A549 (cell line): ENCODE data around the gene TRPV2. TPM values are rescaled to one million over a fixed set of nuclear protein-coding genes. Genes with fewer than 3 reads are reported as not detected.

Source experiments
- ATAC-seq, 2 experiments: fragments of 200-7000 bp in 1 of 2; fragments of >200 bp in 1 of 2; cut with Nextera tagmentation in 1 of 2; cut with Tn5 transposase in 1 of 2; 3 replicates each; pipeline versions ENCODE4 v1.8.0 to v1.9.1; 2018 to 2020; ENCODE audit warnings: mild to moderate bottlenecking in 1 of 2, moderate library complexity in 1 of 2
- CTCF ChIA-PET: fragments of 300-600 bp; sonication (Branson Sonifier 250); formaldehyde crosslinking; extraction: SDS; loops from one replicate; lab custom pipeline; 2021; ENCODE audit warnings: antibody characterized with exemption, inconsistent platforms; lab: Yijun Ruan, JAX
- POLR2A ChIA-PET: fragments of 350-600 bp; formaldehyde crosslinking; extraction: SDS; loops from one replicate; lab custom pipeline; 2021; ENCODE audit warnings: antibody characterized with exemption, inconsistent platforms; lab: Yijun Ruan, JAX
- DNase-seq, 2 experiments: peaks; one replicate each; pipeline versions ENCODE4 v3.0.0 to v3.0.0-alpha.2; 2011 to 2016; ENCODE audit warnings: low read depth in 1 of 2, low spot score in 1 of 2
- FAIRE-seq: peaks from 2 replicates; lab custom pipeline; 2011; peaks lifted over from hg19 to GRCh38; lab: Jason Lieb, UNC
- H3K27ac ChIP-seq, 2 experiments: fragments of >200 bp; sonication (Bioruptor Twin); formaldehyde crosslinking; 3 replicates each; pipeline ENCODE4 v1.5.1; 2016 to 2017
- H3K4me1 ChIP-seq: fragments of >200 bp; sonication (Bioruptor Twin); formaldehyde crosslinking; 3 replicates; pipeline ENCODE4 v1.6.1; 2016
- H3K4me2 ChIP-seq: fragments of >200 bp; sonication (Bioruptor Twin); formaldehyde crosslinking; 3 replicates; pipeline ENCODE4 v1.6.1; 2016
- H3K4me3 ChIP-seq: fragments of >200 bp; sonication (Bioruptor Twin); formaldehyde crosslinking; 3 replicates; pipeline ENCODE4 v1.5.1; 2016
- H3K9me3 ChIP-seq: fragments of >200 bp; sonication (Bioruptor Twin); formaldehyde crosslinking; 3 replicates; pipeline ENCODE4 v1.6.1; 2016
- CEBPB ChIP-seq, 2 experiments: fragments of >200 bp in 1 of 2; sonication (Bioruptor Twin) in 1 of 2; formaldehyde crosslinking in 1 of 2; IDR thresholded peaks; 2 replicates each; pipeline ENCODE4 v1.6.1; 2012 to 2016
- FOSL2 ChIP-seq, 2 experiments: fragments of 450-650 bp in 1 of 2; fragments of >200 bp in 1 of 2; sonication (Bioruptor Twin) in 1 of 2; formaldehyde crosslinking; IDR thresholded peaks; 2 replicates each; pipeline versions ENCODE4 v1.5.0 to v1.6.1; 2016 to 2020; ENCODE audit warnings: mild to moderate bottlenecking in 1 of 2, moderate library complexity in 1 of 2
- FOXS1 ChIP-seq: fragments of 250-450 bp; sonication (Bioruptor Pico); IDR thresholded peaks from 2 replicates; pipeline ENCODE4 v1.5.0; 2020; ENCODE audit warnings: mild to moderate bottlenecking, moderate library complexity
- HOXB13 ChIP-seq: fragments of 250-450 bp; sonication (Bioruptor Pico); IDR thresholded peaks from 2 replicates; pipeline ENCODE4 v1.5.0; 2020; ENCODE audit warnings: low read depth, mild to moderate bottlenecking, moderate library complexity
- KDM5A ChIP-seq: fragments of 200-600 bp; sonication (generic); IDR thresholded peaks from 2 replicates; pipeline ENCODE4 v1.6.1; 2016; ENCODE audit warnings: antibody characterized with exemption, mild to moderate bottlenecking
- MYC ChIP-seq: IDR thresholded peaks from 2 replicates; pipeline ENCODE4 v1.6.1; 2012; ENCODE audit warnings: mild to moderate bottlenecking, inconsistent platforms, low read length, improper control_type of control experiment, borderline replicate concordance
- NPAS2 ChIP-seq: fragments of 250-450 bp; sonication (Bioruptor Pico); IDR thresholded peaks from 2 replicates; pipeline ENCODE4 v1.8.0; 2022; ENCODE audit warnings: mild to moderate bottlenecking, moderate library complexity, borderline replicate concordance
- NR3C1 ChIP-seq: fragments of >200 bp; sonication (Bioruptor Twin); formaldehyde crosslinking; IDR thresholded peaks from 3 replicates; pipeline ENCODE4 v1.6.1; 2017
- POLR2A ChIP-seq: IDR thresholded peaks from 2 replicates; pipeline ENCODE4 v1.6.1; 2012; ENCODE audit warnings: mild to moderate bottlenecking, low read length
- POLR2AphosphoS2 ChIP-seq: conservative IDR thresholded peaks from 2 replicates; pipeline ENCODE4 v1.6.1; 2012; ENCODE audit warnings: low read length, improper control_type of control experiment, inconsistent platforms
- RARB ChIP-seq: fragments of 250-450 bp; sonication (Bioruptor Pico); IDR thresholded peaks from 2 replicates; pipeline ENCODE4 v1.8.0; 2021; ENCODE audit warnings: mild to moderate bottlenecking, moderate library complexity
- TFCP2L1 ChIP-seq: fragments of 250-450 bp; sonication (Bioruptor Pico); IDR thresholded peaks from 2 replicates; pipeline ENCODE4 v1.5.0; 2021; ENCODE audit warnings: mild to moderate bottlenecking
- TP53 ChIP-seq: fragments of 250-450 bp; sonication (Bioruptor Pico); IDR thresholded peaks from 2 replicates; pipeline ENCODE4 v1.5.0; 2021; ENCODE audit warnings: mild to moderate bottlenecking, moderate library complexity
- ZNF302 ChIP-seq: fragments of 250-450 bp; sonication (Bioruptor Pico); IDR thresholded peaks from 2 replicates; pipeline ENCODE4 v1.9.0; 2021; ENCODE audit warnings: inconsistent platforms, mild to moderate bottlenecking, moderate library complexity
- ZSCAN20 ChIP-seq: fragments of 250-450 bp; sonication (Bioruptor Pico); IDR thresholded peaks from 2 replicates; pipeline ENCODE4 v1.8.0; 2022; ENCODE audit warnings: mild to moderate bottlenecking, moderate library complexity
- WGBS: methylation state at CpG from one replicate; pipeline ENCODE4 v1.1.6; 2017; ENCODE audit errors: missing lambda C conversion rate; 5-methylcytosine and 5-hydroxymethylcytosine counted together
- polyA plus RNA-seq, 4 experiments: library from polyadenylated mRNA; depleted of rRNA in 3 of 4; stranded (reverse); fragments of >200 nt; fragmentation: RNase III in 1 of 4; extraction: RNeasy Plus Mini Kit Qiagen cat#74134 plus additional on column Dnase treatment in 1 of 4; gene quantifications; 2 replicates in 3 of 4; 3 replicates in 1 of 4; pipeline ENCODE4 v1.2.3, GENCODE V29; 2011 to 2017
- TF ChIP-seq, protein P1 (sequence below): fragments of 200-600 bp; sonication (generic); IDR thresholded peaks from 2 replicates; pipeline ENCODE4 v1.6.1; 2016; ENCODE audit warnings: antibody characterized with exemption, mild to moderate bottlenecking, moderate library complexity
- TF ChIP-seq, protein P2 (sequence below): fragments of 250-450 bp; sonication (Bioruptor Pico); IDR thresholded peaks from 2 replicates; pipeline ENCODE4 v1.5.0; 2020; ENCODE audit warnings: low read depth, mild to moderate bottlenecking, moderate library complexity
- TF ChIP-seq, protein P3 (sequence below): IDR thresholded peaks from 2 replicates; pipeline ENCODE4 v1.6.1; 2012; ENCODE audit warnings: low read depth, borderline replicate concordance
- TF ChIP-seq, protein P4 (sequence below): fragments of 450-650 bp; IDR thresholded peaks from 2 replicates; pipeline ENCODE4 v1.6.1; 2014; ENCODE audit warnings: antibody characterized with exemption
- TF ChIP-seq, protein P5 (sequence below): fragments of 150-350 bp; IDR thresholded peaks from 2 replicates; pipeline ENCODE4 v1.6.1; 2014; ENCODE audit warnings: low read depth, mild to moderate bottlenecking, low read length

Gene TRPV2
- polyA plus RNA-seq, 2 of the 4 experiments (the other 2 are of a cell fraction): 0.31 to 0.61 TPM

DNA sequence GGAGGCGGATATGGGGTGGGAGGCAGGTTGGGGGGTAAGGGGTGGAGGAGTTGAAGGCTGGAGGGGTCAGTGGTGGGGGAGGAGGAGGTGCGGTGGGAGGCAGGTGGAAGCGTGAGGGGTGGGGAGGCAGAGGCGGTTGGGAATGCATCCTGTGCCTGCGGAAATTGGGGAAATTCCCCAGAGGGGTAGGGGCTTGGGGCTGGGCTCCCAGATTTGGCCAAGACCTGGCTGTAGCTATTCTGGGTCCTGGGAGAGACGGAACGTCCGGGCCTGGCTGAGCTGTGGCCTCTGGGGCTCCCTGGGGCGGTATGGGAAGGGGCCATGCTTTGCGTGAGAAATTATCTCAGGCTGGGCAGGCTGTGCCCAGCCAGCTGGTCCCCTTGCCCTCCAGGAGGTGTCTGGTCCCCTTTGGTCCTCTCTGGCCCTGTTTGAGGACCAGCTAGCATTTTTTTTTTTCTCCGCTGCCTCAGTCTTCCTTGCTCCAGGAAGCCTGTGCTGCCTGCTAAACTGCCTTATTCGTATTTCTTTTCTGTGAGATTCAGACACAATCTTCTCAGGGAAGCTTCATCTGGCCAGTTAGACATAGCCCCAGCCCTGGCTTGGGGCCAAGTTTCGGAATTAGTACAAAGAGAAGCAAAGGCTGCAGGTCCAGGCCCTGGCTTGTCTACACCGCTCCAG, 7.3 kb upstream of the TRPV2 start:
- FAIRE-seq (no peak), ATAC-seq (peak; percentile 56 to 69), DNase-seq (peak in 1 of 2 experiments; percentile 60)
- Histone ChIP-seq H3K4me3 (no peak overlapping the region), H3K4me1 (peaks cover 19% of the 10 kb centered on the region), H3K9me3 (no peaks in the 10 kb centered on the region), H3K4me2 (peak overlapping the region; percentile 98), H3K27ac (peak overlapping the region in 1 of 2 experiments; percentile 87; a peak in 4 of 6 replicates)
- POLR2A ChIA-PET: interaction anchor here (0.6 to 2.5 kb wide), 6 partner anchors 17 to 191 kb away, joined by 3 to 17 read pairs (median 5); partner anchors contain the start of genes PIGL and UBB
- 65% methylated on average over 11 of the region's 14 CpGs for WGBS
- CTCF ChIA-PET: interaction anchor here (0.6 to 2.9 kb wide), 10 partner anchors 9 to 181 kb away, joined by 3 to 11 read pairs (median 4); no protein-coding TSS in a partner anchor
- TF ChIP-seq POLR2AphosphoS2 (no peak), CEBPB (IDR thresholded peaks at IDR 0.05) (no peak), TP53 (no peak), FOSL2 (IDR thresholded peaks at IDR 0.05) (no peak), FOSL2 (CRISPR knock-in tag; IDR thresholded peaks at IDR 0.05) (no peak), POLR2A (no peak), TFCP2L1 (CRISPR knock-in tag) (no peak), KDM5A (no peak), ZNF302 (CRISPR knock-in tag) (no peak), NPAS2 (CRISPR knock-in tag) (no peak), MYC (no peak), FOXS1 (CRISPR knock-in tag) (no peak)
- TF ChIP-seq, protein P1, sequence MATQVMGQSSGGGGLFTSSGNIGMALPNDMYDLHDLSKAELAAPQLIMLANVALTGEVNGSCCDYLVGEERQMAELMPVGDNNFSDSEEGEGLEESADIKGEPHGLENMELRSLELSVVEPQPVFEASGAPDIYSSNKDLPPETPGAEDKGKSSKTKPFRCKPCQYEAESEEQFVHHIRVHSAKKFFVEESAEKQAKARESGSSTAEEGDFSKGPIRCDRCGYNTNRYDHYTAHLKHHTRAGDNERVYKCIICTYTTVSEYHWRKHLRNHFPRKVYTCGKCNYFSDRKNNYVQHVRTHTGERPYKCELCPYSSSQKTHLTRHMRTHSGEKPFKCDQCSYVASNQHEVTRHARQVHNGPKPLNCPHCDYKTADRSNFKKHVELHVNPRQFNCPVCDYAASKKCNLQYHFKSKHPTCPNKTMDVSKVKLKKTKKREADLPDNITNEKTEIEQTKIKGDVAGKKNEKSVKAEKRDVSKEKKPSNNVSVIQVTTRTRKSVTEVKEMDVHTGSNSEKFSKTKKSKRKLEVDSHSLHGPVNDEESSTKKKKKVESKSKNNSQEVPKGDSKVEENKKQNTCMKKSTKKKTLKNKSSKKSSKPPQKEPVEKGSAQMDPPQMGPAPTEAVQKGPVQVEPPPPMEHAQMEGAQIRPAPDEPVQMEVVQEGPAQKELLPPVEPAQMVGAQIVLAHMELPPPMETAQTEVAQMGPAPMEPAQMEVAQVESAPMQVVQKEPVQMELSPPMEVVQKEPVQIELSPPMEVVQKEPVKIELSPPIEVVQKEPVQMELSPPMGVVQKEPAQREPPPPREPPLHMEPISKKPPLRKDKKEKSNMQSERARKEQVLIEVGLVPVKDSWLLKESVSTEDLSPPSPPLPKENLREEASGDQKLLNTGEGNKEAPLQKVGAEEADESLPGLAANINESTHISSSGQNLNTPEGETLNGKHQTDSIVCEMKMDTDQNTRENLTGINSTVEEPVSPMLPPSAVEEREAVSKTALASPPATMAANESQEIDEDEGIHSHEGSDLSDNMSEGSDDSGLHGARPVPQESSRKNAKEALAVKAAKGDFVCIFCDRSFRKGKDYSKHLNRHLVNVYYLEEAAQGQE: no peak
- TF ChIP-seq, protein P2, sequence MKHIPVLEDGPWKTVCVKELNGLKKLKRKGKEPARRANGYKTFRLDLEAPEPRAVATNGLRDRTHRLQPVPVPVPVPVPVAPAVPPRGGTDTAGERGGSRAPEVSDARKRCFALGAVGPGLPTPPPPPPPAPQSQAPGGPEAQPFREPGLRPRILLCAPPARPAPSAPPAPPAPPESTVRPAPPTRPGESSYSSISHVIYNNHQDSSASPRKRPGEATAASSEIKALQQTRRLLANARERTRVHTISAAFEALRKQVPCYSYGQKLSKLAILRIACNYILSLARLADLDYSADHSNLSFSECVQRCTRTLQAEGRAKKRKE (CRISPR knock-in tag): no peak
- TF ChIP-seq, protein P3, sequence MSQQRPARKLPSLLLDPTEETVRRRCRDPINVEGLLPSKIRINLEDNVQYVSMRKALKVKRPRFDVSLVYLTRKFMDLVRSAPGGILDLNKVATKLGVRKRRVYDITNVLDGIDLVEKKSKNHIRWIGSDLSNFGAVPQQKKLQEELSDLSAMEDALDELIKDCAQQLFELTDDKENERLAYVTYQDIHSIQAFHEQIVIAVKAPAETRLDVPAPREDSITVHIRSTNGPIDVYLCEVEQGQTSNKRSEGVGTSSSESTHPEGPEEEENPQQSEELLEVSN: no peak
- TF ChIP-seq, protein P4, sequence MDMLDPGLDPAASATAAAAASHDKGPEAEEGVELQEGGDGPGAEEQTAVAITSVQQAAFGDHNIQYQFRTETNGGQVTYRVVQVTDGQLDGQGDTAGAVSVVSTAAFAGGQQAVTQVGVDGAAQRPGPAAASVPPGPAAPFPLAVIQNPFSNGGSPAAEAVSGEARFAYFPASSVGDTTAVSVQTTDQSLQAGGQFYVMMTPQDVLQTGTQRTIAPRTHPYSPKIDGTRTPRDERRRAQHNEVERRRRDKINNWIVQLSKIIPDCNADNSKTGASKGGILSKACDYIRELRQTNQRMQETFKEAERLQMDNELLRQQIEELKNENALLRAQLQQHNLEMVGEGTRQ: no peak

DNA sequence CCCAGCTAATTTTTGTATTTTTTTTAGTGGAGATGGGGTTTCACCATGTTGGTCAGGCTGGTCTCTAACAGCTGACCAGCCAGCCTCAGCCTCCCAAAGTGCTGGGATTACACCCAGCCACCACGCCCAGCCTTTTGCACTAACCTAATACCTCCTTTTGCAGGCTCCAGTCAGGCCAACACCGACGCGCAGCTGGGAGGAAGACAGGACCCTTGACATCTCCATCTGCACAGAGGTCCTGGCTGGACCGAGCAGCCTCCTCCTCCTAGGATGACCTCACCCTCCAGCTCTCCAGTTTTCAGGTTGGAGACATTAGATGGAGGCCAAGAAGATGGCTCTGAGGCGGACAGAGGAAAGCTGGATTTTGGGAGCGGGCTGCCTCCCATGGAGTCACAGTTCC, 2.0 kb downstream of the TRPV2 start:
- peak overlapping the region in 1 of 2 experiments; percentile 83; a peak in 1 of 6 replicates for H3K27ac ChIP-seq
- no peak for DNase-seq
- FAIRE-seq: no peak
- 92% methylated on average over 7 of the region's 7 CpGs for WGBS
- CTCF ChIA-PET: interaction anchor here (0.7 to 7.4 kb wide), 10 partner anchors 9 to 104 kb away, joined by 3 to 69 read pairs (median 4); partner anchors contain the start of gene CENPV
- H3K4me1 ChIP-seq: peaks cover 22% of the 10 kb centered on the region
- TF ChIP-seq HOXB13: no peak
- TF ChIP-seq RARB (CRISPR knock-in tag): no peak
- TF ChIP-seq, protein P5, sequence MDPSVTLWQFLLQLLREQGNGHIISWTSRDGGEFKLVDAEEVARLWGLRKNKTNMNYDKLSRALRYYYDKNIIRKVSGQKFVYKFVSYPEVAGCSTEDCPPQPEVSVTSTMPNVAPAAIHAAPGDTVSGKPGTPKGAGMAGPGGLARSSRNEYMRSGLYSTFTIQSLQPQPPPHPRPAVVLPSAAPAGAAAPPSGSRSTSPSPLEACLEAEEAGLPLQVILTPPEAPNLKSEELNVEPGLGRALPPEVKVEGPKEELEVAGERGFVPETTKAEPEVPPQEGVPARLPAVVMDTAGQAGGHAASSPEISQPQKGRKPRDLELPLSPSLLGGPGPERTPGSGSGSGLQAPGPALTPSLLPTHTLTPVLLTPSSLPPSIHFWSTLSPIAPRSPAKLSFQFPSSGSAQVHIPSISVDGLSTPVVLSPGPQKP: no peak
- no peak for TF ChIP-seq POLR2A
- no peak for TF ChIP-seq NR3C1
- no peak for TF ChIP-seq ZSCAN20 (CRISPR knock-in tag)
- no peak overlapping the region for H3K4me2 ChIP-seq
- H3K9me3 ChIP-seq: no peaks in the 10 kb centered on the region
- no peak for ATAC-seq
- H3K4me3 ChIP-seq: no peak overlapping the region
- POLR2A ChIA-PET: interaction anchor here (0.7 to 3.0 kb wide), 3 partner anchors 15 to 36 kb away, joined by 5 to 15 read pairs (median 6); partner anchors contain the start of gene UBB
